Activated T-helper 1 cell treated with anti-CD3 and anti-CD28 coated beads, Interleukin-12 subunit alpha, Interleukin-12 subunit beta, Interleukin-2, Interleukin-4 antibody, amounts not matched to agents 30 ng/mL and 10 ng/mL and 1 ng/mL, durations not matched to agents 14 hours and 24 hours and 36 hours (primary cell): ENCODE results near the gene SKIC2. TPM values are rescaled to one million over a fixed set of nuclear protein-coding genes. Genes with fewer than 3 reads are reported as not detected.

ENCODE experiments used
- total RNA-seq: library from RNA; stranded (reverse); gene quantifications from 2 replicates; pipeline ENCODE4 v1.2.3, GENCODE V29; 2022

Gene SKIC2
- total RNA-seq, 1 donor from 2014 or later, result 85.8 TPM

Other genes starting within 250 kb of the SKIC2 start
- not detected in 2 replicates for gene LY6G6D, start 243.8 kb upstream of the SKIC2 start, total RNA-seq
- not detected in 2 replicates for gene LY6G6C, start 237.4 kb upstream of the SKIC2 start, total RNA-seq
- gene MPIG6B, start 235.8 kb upstream of the SKIC2 start, total RNA-seq, result not detected in 2 replicates
- gene DDAH2, start 229.9 kb upstream of the SKIC2 start, total RNA-seq, result 4.9 and 5.7 TPM in 2 replicates
- 398 and 399 TPM in 2 replicates for gene CLIC1, start 222.6 kb upstream of the SKIC2 start, total RNA-seq
- gene MSH5, start 219.2 kb upstream of the SKIC2 start, total RNA-seq, result 80.5 and 83.4 TPM in 2 replicates
- 16.7 and 17.0 TPM in 2 replicates for gene SAPCD1, start 196.5 kb upstream of the SKIC2 start, total RNA-seq
- 2.9 and 5.0 TPM in 2 replicates for gene VWA7, start 181.8 kb upstream of the SKIC2 start, total RNA-seq
- 150 and 161 TPM in 2 replicates for gene VARS1, start 163.4 kb upstream of the SKIC2 start, total RNA-seq
- 136 and 137 TPM in 2 replicates for gene LSM2, start 152.2 kb upstream of the SKIC2 start, total RNA-seq
- 2.2 and 2.9 TPM in 2 replicates for gene HSPA1L, start 143.9 kb upstream of the SKIC2 start, total RNA-seq
- gene HSPA1A, start 143.6 kb upstream of the SKIC2 start, total RNA-seq, result 173 and 175 TPM in 2 replicates
- 152 and 155 TPM in 2 replicates for gene HSPA1B, start 131.4 kb upstream of the SKIC2 start, total RNA-seq
- gene NEU1, start 96.4 kb upstream of the SKIC2 start, total RNA-seq, result 22.1 and 24.3 TPM in 2 replicates
- gene SLC44A4, start 80.2 kb upstream of the SKIC2 start, total RNA-seq, result 0.12 TPM in 1 of 2 replicates, not detected in the other
- gene EHMT2, start 61.5 kb upstream of the SKIC2 start, total RNA-seq, result 75.9 and 80.4 TPM in 2 replicates
- 4.6 and 5.1 TPM in 2 replicates for gene ZBTB12, start 57.1 kb upstream of the SKIC2 start, total RNA-seq
- gene C2, start 31.5 kb upstream of the SKIC2 start, total RNA-seq, result 0.88 and 1.6 TPM in 2 replicates
- gene CFB, start 13.1 kb upstream of the SKIC2 start, total RNA-seq, result 0.21 TPM in 1 of 2 replicates, not detected in the other
- 92.3 and 97.7 TPM in 2 replicates for gene NELFE, start 204 bp upstream of the SKIC2 start, total RNA-seq
- gene DXO, start 13.0 kb downstream of the SKIC2 start, total RNA-seq, result 14.1 and 15.2 TPM in 2 replicates
- gene C4A, start 22.9 kb downstream of the SKIC2 start, total RNA-seq, result 4.0 and 4.1 TPM in 2 replicates
- 4.1 and 4.7 TPM in 2 replicates for gene C4B, start 55.6 kb downstream of the SKIC2 start, total RNA-seq
- gene CYP21A2, start 79.2 kb downstream of the SKIC2 start, total RNA-seq, result 0.34 and 0.36 TPM in 2 replicates
- gene TNXB, start 150.2 kb downstream of the SKIC2 start, total RNA-seq, result 2.0 and 4.4 TPM in 2 replicates
- gene ATF6B, start 169.1 kb downstream of the SKIC2 start, total RNA-seq, result 80.1 and 97.6 TPM in 2 replicates
- gene FKBPL, start 171.1 kb downstream of the SKIC2 start, total RNA-seq, result 4.8 and 6.0 TPM in 2 replicates
- 0.24 and 0.57 TPM in 2 replicates for gene PRRT1, start 192.8 kb downstream of the SKIC2 start, total RNA-seq
- gene PPT2, start 195.0 kb downstream of the SKIC2 start, total RNA-seq, result 12.4 and 17.1 TPM in 2 replicates
- 8.3 and 9.1 TPM in 2 replicates for gene EGFL8, start 205.4 kb downstream of the SKIC2 start, total RNA-seq
- 34.5 and 35.6 TPM in 2 replicates for gene AGPAT1, start 216.9 kb downstream of the SKIC2 start, total RNA-seq
- 58.1 and 60.4 TPM in 2 replicates for gene RNF5, start 219.2 kb downstream of the SKIC2 start, total RNA-seq
- 19.6 and 20.2 TPM in 2 replicates for gene AGER, start 225.1 kb downstream of the SKIC2 start, total RNA-seq
- gene PBX2, start 231.0 kb downstream of the SKIC2 start, total RNA-seq, result 91.9 and 94.0 TPM in 2 replicates
- gene GPSM3, start 233.5 kb downstream of the SKIC2 start, total RNA-seq, result 82.5 and 84.7 TPM in 2 replicates